HG02885 (cell line): ENCODE results near the gene BPIFB3.
"Not testable (repeated sequence)": the region's sequence is repeated elsewhere in the genome, so short reads cannot be mapped to it uniquely, and the experiment has no call there.

ENCODE experiments used
- ATAC-seq: cut with Tn5 transposase; IDR thresholded peaks from one replicate; pipeline ENCODE4 v1.9.1; 2021; ENCODE audit warnings: mild to moderate bottlenecking; ENCODE audit not compliant: unreplicated experiment, poor library complexity

BPIFB3 gene

DNA sequence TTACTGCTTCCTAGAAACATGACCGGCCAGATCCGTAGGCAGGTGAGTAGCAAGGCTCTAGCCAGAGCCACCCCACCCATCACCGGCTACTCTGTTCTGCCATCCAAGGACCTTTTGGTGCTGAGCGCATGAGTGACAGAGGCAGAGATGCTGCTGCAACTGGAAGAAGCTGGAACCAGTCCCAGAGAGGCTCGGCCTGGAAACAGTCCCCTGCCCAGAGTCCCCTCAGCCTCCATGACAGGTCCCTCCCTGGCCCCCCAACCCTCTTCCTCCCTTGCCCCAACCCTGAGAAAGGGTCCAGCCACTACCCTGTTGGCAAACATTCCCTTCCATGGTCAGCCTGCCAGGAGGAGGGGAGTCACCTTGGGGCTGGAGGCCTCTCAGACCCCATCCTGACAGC is 57.6 kb downstream of the BPIFB3 start:
- ATAC-seq, result no peak

DNA sequence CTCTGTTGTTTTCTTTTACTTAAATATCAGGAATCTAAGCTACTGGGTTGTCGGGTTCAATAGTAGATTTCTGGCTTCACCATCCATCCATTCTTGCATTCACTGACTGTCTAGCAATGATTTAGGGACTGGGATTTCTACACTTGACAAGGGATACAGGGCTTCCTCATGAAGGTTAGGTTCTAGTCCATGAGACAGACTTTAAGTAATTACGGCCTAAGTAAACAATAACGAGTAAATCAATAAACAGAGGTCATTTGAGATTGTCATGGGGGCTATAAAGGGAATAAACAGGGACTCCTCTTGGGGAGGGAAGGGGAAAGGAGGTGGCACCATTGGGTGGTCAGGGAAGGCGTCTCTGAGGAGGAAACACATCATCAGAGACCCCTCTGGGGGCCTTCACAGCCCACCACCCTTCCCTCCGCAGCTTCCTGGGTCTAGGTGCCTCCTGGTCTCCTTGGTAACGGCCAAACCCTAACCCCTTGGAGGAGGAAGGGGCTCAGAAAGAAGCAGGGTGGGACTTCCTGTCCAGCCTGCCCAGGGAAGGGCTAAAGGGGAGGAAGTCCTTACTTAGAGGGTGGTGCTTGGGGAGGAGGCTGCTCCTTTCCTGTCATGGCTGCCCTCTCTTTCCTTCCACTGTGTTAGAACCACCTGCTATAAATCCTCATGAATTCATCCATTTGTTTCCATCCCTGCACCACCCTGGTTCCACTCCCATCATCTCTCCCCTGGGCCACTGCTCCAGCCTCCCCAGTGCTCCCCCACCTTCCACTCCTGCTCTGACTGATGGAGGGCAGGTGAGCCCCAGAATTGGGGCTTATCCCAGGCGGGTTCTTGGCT is 59.1 kb downstream of the BPIFB3 start:
- no peak for ATAC-seq

DNA sequence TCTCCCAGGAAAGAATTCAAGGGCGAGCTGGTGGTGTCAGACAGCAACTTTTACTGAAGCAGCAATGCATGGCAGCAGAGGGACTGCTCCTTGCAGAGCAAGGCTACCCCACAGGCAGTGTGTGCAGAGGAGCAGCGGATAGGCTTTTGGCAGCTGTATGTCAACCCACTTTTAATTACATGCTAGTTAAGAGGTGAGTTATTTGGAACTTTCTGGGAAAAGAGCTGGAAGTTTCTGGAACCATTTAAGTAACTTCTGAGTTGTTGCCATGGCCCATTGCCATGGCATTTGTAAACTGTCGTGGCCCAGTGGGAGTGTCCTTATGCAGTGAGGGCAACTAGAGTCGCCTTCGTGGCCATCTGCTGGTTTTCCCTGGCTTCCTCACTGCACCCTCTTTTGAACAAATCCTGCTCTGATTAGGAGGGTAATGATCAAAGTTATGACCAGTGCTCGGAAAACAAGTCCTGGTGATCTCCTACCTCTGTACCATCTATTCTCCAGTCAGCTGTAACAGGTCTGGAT is 59.7 kb downstream of the BPIFB3 start:
- no peak for ATAC-seq

DNA sequence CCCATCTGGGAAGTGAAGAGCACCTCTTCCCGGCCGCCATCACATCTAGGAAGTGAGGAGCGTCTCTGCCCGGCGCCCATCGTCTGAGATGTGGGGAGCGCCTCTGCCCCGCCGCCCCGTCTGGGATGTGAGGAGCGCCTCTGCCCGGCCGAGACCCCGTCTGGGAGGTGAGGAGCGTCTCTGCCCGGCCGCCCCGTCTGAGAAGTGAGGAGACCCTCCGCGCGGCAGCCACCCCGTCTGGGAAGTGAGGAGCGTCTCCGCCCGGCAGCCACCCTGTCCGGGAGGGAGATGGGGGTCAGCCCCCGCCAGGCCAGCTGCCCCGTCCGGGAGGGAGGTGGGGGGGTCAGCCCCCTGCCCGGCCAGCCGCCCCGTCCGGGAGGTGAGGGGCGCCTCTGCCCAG is 61.8 kb downstream of the BPIFB3 start:
- not testable (repeated sequence) for ATAC-seq

DNA sequence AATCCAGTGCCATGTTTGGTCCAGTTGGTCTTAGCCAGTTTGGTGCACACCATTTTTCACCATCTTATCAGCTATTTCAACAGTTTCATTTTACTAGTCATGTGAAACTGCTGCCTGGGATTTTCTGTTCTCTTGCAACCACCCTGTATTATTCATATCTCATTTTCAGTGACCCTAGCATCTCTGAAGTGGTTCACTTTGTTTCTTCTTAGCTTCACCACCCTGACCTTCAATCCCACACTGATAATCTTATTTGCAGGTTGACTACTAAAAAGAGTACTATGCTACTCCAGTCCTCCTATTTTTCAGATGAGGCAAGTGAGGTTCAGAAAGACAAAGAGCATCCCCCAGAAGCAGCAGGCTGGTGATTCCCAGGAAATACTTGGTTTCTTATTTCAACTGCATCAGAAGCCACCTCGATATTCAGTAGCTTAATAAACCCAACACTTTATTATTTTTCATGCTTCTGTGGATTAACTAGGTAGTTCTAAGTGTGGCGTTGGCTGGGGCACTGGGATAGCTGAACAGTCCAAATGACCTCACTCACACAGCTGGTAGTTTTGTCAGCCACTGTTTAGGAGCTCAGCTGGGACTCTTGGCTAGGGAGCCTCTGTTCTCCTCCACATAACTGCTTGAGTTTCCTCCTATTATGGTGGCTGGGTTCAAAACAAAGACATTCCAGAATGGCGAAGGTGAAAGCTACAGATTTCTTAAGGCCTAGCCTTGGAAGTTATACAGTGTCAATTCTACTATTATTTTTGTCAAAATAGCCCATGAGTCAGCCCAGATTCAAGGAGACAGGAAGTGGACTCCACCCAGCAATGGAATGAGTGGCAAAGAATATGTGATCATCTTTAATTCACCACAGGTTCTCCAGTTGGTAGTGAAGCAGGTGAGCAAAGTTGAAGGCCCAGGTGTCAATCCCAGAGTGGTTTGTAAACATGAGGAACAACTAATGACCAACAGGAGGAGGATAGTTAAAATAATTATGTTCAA is 66.3 kb downstream of the BPIFB3 start:
- ATAC-seq, result peak; percentile 45

DNA sequence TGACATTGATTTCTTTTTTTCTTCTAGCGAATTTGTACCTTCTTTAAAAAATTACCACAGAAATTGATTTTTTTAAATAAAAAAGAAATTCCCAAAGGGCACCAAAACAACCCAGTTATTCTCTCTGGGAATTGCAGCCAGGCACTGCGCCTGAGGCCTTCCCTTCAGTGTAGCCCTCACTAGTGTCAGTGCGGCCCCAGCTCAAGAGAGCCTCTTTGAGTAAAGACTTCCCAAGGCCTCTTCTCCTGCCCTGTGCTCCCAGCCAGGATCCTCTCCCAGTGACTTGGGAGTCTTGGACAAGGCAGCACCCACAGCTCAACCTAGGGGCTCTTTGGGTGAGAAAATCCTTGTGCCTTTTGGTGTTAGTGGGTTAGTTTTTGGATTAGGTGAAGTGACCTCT is 67.2 kb downstream of the BPIFB3 start:
- ATAC-seq, result no peak

DNA sequence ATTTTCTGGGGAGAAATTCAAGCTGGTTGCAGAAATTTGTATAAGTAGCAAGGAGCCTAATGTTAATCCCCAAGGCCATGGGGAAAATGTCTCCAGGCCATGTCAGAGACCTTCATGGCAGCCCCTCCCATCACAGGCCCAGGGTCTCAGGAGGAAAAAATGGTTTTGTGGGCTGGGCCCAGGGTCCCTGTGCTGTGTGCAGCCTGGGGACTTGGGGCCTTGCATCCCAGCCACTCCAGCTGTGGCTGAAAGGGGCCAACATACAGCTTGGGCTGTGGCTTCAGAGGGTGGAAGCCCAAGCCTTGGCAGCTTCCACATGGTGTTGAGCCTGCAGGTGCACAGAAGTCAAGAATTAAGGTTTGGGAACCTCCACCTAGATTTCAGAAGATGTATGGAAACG is 68.6 kb downstream of the BPIFB3 start:
- ATAC-seq, result not testable (repeated sequence)
